Neural cell (in vitro differentiated cells): ENCODE data around the gene TPSAB1. TPM values are rescaled to one million over a fixed set of nuclear protein-coding genes. Genes with fewer than 3 reads are reported as not detected.

Experiments
- H2AFZ ChIP-seq: fragments of 200-600, 300-800 bp; sonication (generic), shearing (Covaris generic); 2 replicates; pipeline ENCODE4 v1.6.0; 2014; ENCODE audit warnings: low read depth, mild to moderate bottlenecking, antibody characterized with exemption, low read length, moderate library complexity
- H3F3A ChIP-seq: fragments of 200-600 bp; shearing (Covaris generic); 2 replicates; pipeline ENCODE4 v1.6.1; 2016; ENCODE audit warnings: mild to moderate bottlenecking, moderate library complexity, mixed read lengths, antibody characterized with exemption, low read length; ENCODE audit not compliant: insufficient read depth, poor library complexity, severe bottlenecking
- H3K27ac ChIP-seq: fragments of 200-600, 300-800 bp; sonication (generic), shearing (Covaris generic); 2 replicates; pipeline ENCODE4 v1.5.1; 2014; ENCODE audit warnings: mild to moderate bottlenecking, low read length, moderate library complexity
- H3K27me3 ChIP-seq: fragments of 300-800, 200-600 bp; sonication (generic), shearing (Covaris generic); 2 replicates; pipeline ENCODE4 v1.6.0; 2014; ENCODE audit warnings: mild to moderate bottlenecking, low read depth, low read length, moderate library complexity; ENCODE audit not compliant: insufficient read depth
- H3K36me3 ChIP-seq: fragments of 300-800, 200-600 bp; sonication (generic), shearing (Covaris generic); 2 replicates; pipeline ENCODE4 v1.5.1; 2014; ENCODE audit warnings: mild to moderate bottlenecking, antibody characterized with exemption, low read length, moderate library complexity; ENCODE audit not compliant: insufficient read depth
- H3K4me2 ChIP-seq: fragments of 300-800, 200-600 bp; sonication (generic), shearing (Covaris generic); 2 replicates; pipeline ENCODE4 v1.6.0; 2014; ENCODE audit warnings: mild to moderate bottlenecking, low read length
- H3K4me3 ChIP-seq: fragments of 300-800, 200-600 bp; sonication (generic), shearing (Covaris generic); 2 replicates; pipeline ENCODE4 v1.5.1; 2014; ENCODE audit warnings: mild to moderate bottlenecking, low read length, moderate library complexity
- H3K79me2 ChIP-seq: fragments of 200-600 bp; shearing (Covaris generic); replicated peaks from 2 replicates; pipeline ENCODE4 v1.6.0; 2014; ENCODE audit warnings: mild to moderate bottlenecking, low read length, moderate library complexity; ENCODE audit not compliant: insufficient read depth
- H3K9ac ChIP-seq: fragments of 300-800, 200-600 bp; sonication (generic), shearing (Covaris generic); 2 replicates; pipeline ENCODE4 v1.6.1; 2016; ENCODE audit warnings: mild to moderate bottlenecking, low read length, mixed read lengths
- H3K9me2 ChIP-seq: fragments of 200-600 bp; shearing (Covaris generic); 2 replicates; pipeline ENCODE4 v1.6.1; 2016; ENCODE audit warnings: mild to moderate bottlenecking, low read length, mixed read lengths; ENCODE audit not compliant: insufficient read depth
- H3K9me3 ChIP-seq: fragments of 200-600, 300-800 bp; sonication (generic), shearing (Covaris generic); 2 replicates; pipeline ENCODE4 v1.6.1; 2016; ENCODE audit warnings: mild to moderate bottlenecking, mixed run types, low read length, moderate library complexity, mixed read lengths
- H4K20me1 ChIP-seq: fragments of 200-600 bp; shearing (Covaris generic); 2 replicates; pipeline ENCODE4 v1.6.1; 2016; ENCODE audit warnings: mild to moderate bottlenecking, mixed run types; ENCODE audit not compliant: insufficient read depth
- CTCF ChIP-seq: fragments of 450-650 bp; IDR thresholded peaks from 2 replicates; pipeline ENCODE4 v1.5.1; 2014; ENCODE audit warnings: antibody characterized with exemption, mild to moderate bottlenecking, moderate library complexity; ENCODE audit not compliant: poor library complexity, severe bottlenecking
- EP300 ChIP-seq: fragments of 450-650 bp; conservative IDR thresholded peaks from 2 replicates; pipeline ENCODE4 v1.6.1; 2014; ENCODE audit warnings: antibody characterized with exemption, mild to moderate bottlenecking, moderate library complexity; ENCODE audit not compliant: poor library complexity, severe bottlenecking
- EZH2 ChIP-seq: fragments of 200-600, 300-800 bp; shearing (Covaris generic), sonication (generic); IDR thresholded peaks from 2 replicates; pipeline ENCODE4 v1.6.1; 2014; ENCODE audit warnings: antibody characterized with exemption, low read length, borderline replicate concordance, mild to moderate bottlenecking; ENCODE audit not compliant: insufficient read depth, poor library complexity, severe bottlenecking
- MXI1 ChIP-seq: fragments of 450-650 bp; conservative IDR thresholded peaks from 2 replicates; pipeline ENCODE4 v1.6.1; 2014; ENCODE audit warnings: antibody characterized with exemption, mild to moderate bottlenecking; ENCODE audit not compliant: poor library complexity, severe bottlenecking
- POLR2AphosphoS5 ChIP-seq: IDR thresholded peaks from 2 replicates; pipeline ENCODE4 v1.6.1; 2012
- RAD21 ChIP-seq: fragments of 450-650 bp; conservative IDR thresholded peaks from 2 replicates; pipeline ENCODE4 v1.6.1; 2014; ENCODE audit warnings: antibody characterized with exemption, mild to moderate bottlenecking, moderate library complexity
- REST ChIP-seq: IDR thresholded peaks from 2 replicates; pipeline ENCODE4 v1.6.1; 2012; ENCODE audit warnings: borderline replicate concordance
- SMC3 ChIP-seq: fragments of 450-650 bp; conservative IDR thresholded peaks from 2 replicates; pipeline ENCODE4 v1.6.1; 2014; ENCODE audit warnings: antibody characterized with exemption, mild to moderate bottlenecking, moderate library complexity; ENCODE audit not compliant: poor library complexity
- TAF1 ChIP-seq: IDR thresholded peaks from 2 replicates; pipeline ENCODE4 v1.6.1; 2012; ENCODE audit warnings: low read depth
- polyA plus RNA-seq: library from polyadenylated mRNA; depleted of rRNA; stranded (reverse); fragments of >200 nt; gene quantifications from 2 replicates; pipeline ENCODE4 v1.2.3, GENCODE V29; 2014

Gene TPSAB1
- polyA plus RNA-seq, 1 donor from 2014 or later = not detected

GRCh38 chr16:1217526-1217925, 23.0 kb upstream of the TPSAB1 start:
- Histone ChIP-seq H3K4me3 (no peak overlapping the region), H3K27me3 (no peaks in the 10 kb centered on the region), H3K9me2 (no peaks in the 10 kb centered on the region), H2AFZ (no peak overlapping the region), H3K36me3 (no peaks in the 10 kb centered on the region), H4K20me1 (no peaks in the 10 kb centered on the region), H3K79me2 (no peaks in the 10 kb centered on the region), H3K9ac (no peak overlapping the region), H3F3A (no peaks in the 10 kb centered on the region), H3K4me2 (no peak overlapping the region), H3K27ac (no peak overlapping the region), H3K9me3 (no peaks in the 10 kb centered on the region)
- TF ChIP-seq SMC3 (no peak), EZH2 (no peak), EP300 (no peak), CTCF (no peak), RAD21 (no peak), REST (no peak), TAF1 (no peak), MXI1 (no peak), POLR2AphosphoS5 (no peak)

- no peak overlapping the region for H3K4me3 ChIP-seq
- H3K4me2 ChIP-seq = no peak overlapping the region
- no peaks in the 10 kb centered on the region for H3K9me2 ChIP-seq
- no peaks in the 10 kb centered on the region for H3K36me3 ChIP-seq
- H4K20me1 ChIP-seq = no peaks in the 10 kb centered on the region
- no peaks in the 10 kb centered on the region for H3F3A ChIP-seq
- TF ChIP-seq SMC3 (no peak), EP300 (no peak), TAF1 (no peak), MXI1 (no peak), RAD21 (no peak), CTCF (no peak), REST (no peak), POLR2AphosphoS5 (no peak), EZH2 (no peak)
- no peak overlapping the region for H2AFZ ChIP-seq
- H3K27ac ChIP-seq = no peak overlapping the region
- H3K9me3 ChIP-seq = no peaks in the 10 kb centered on the region
- no peaks in the 10 kb centered on the region for H3K79me2 ChIP-seq
- no peaks in the 10 kb centered on the region for H3K27me3 ChIP-seq
- no peak overlapping the region for H3K9ac ChIP-seq
Observed at GRCh38 chr16:1218061-1218929, 22.2 kb upstream of the TPSAB1 start.
